ENCODE data around the gene HSD17B8. TPM values are rescaled to one million over a fixed set of nuclear protein-coding genes. Genes with fewer than 3 reads are reported as not detected.

Gene HSD17B8
- total and polyA plus RNA-seq, 2 experiments from 2014 or later: 4.3 to 8.9 TPM

DNA sequence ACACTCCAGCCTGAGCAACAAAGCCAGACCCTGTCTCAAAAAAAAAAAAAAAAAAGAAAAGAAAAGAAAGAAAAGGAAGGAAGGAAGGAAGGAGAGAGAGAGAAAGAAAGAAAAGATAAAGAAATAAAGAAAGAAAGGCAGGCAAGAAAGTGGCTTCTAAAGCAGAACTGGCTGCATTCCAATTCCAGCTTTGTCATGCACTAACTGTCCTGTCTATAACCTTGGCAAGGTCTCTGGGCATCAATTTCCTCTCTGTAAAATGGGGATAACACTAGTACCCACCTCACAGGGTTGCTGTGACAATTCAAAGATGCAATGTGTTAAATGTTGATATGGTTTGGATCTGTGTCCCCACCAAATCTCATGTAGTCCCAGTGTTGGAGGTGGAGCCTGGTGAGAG is 31.9 kb downstream of the HSD17B8 start:
- Histone ChIP-seq H4K20me1 (replicated peaks; ENCODE audit: insufficient read depth) (no peaks in the 10 kb centered on the region), H3K36me3 (ENCODE audit: insufficient read depth) (no peaks in the 10 kb centered on the region), H3K4me3 (no peak overlapping the region), H3K27me3 (ENCODE audit: insufficient read depth) (peaks cover 5% of the 10 kb centered on the region; the same call in 1 of the 2 replicates), H2AFZ (no peak overlapping the region; the same call in 1 of the 2 replicates), H3K27ac (ENCODE audit: low read depth) (no peak overlapping the region), H3F3A (replicated peaks; ENCODE audit: low read depth) (0 out of 2 replicates have a peak, but pooled peaks cover 1% of the 10 kb centered on the region), H3K4me1 (ENCODE audit: insufficient read depth) (peaks cover 9% of the 10 kb centered on the region), H3K9me2 (ENCODE audit: insufficient read depth) (peaks cover 5% of the 10 kb centered on the region; the same call in 1 of the 2 replicates), H3K79me2 (replicated peaks; ENCODE audit: insufficient read depth) (no peaks in the 10 kb centered on the region), H3K4me2 (no peak overlapping the region)
- Mint-ChIP-seq H3K4me3 (no peak overlapping the region), H3K27ac (no peak overlapping the region), H3K4me1 (peaks cover 14% of the 10 kb centered on the region), H3K27me3 (ENCODE audit: insufficient read depth, low read depth, poor library complexity) (peaks cover 11% of the 10 kb centered on the region), H3K9me3 (no peaks in the 10 kb centered on the region), H3K36me3 (ENCODE audit: low read depth) (no peaks in the 10 kb centered on the region)
- DNase-seq (ENCODE audit: low spot score) (no peak), ATAC-seq (no peak)
- TF ChIP-seq POLR2AphosphoS5 (IDR thresholded peaks at IDR 0.05; ENCODE audit: low read depth) (no peak), EZH2 (IDR thresholded peaks at IDR 0.05; ENCODE audit: low read depth, unreplicated experiment) (no peak), JUNB (IDR thresholded peaks at IDR 0.05; ENCODE audit: unreplicated experiment) (no peak), ZNF114 (CRISPR knock-in tag; IDR thresholded peaks at IDR 0.05) (no peak), CREB1 (CRISPR knock-in tag; IDR thresholded peaks at IDR 0.05; ENCODE audit: low read depth) (no peak), STAT1 (IDR thresholded peaks at IDR 0.05; ENCODE audit: unreplicated experiment) (no peak), EZH2phosphoT487 (IDR thresholded peaks at IDR 0.05; ENCODE audit: unreplicated experiment) (no peak), ZNF331 (CRISPR knock-in tag; IDR thresholded peaks at IDR 0.05; ENCODE audit: low read depth) (no peak), NANOG (IDR thresholded peaks at IDR 0.05; ENCODE audit: borderline replicate concordance) (no peak)
- TF ChIP-seq, protein P1, sequence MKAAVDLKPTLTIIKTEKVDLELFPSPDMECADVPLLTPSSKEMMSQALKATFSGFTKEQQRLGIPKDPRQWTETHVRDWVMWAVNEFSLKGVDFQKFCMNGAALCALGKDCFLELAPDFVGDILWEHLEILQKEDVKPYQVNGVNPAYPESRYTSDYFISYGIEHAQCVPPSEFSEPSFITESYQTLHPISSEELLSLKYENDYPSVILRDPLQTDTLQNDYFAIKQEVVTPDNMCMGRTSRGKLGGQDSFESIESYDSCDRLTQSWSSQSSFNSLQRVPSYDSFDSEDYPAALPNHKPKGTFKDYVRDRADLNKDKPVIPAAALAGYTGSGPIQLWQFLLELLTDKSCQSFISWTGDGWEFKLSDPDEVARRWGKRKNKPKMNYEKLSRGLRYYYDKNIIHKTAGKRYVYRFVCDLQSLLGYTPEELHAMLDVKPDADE (IDR thresholded peaks at IDR 0.05): no peak
- TF ChIP-seq, protein P2, sequence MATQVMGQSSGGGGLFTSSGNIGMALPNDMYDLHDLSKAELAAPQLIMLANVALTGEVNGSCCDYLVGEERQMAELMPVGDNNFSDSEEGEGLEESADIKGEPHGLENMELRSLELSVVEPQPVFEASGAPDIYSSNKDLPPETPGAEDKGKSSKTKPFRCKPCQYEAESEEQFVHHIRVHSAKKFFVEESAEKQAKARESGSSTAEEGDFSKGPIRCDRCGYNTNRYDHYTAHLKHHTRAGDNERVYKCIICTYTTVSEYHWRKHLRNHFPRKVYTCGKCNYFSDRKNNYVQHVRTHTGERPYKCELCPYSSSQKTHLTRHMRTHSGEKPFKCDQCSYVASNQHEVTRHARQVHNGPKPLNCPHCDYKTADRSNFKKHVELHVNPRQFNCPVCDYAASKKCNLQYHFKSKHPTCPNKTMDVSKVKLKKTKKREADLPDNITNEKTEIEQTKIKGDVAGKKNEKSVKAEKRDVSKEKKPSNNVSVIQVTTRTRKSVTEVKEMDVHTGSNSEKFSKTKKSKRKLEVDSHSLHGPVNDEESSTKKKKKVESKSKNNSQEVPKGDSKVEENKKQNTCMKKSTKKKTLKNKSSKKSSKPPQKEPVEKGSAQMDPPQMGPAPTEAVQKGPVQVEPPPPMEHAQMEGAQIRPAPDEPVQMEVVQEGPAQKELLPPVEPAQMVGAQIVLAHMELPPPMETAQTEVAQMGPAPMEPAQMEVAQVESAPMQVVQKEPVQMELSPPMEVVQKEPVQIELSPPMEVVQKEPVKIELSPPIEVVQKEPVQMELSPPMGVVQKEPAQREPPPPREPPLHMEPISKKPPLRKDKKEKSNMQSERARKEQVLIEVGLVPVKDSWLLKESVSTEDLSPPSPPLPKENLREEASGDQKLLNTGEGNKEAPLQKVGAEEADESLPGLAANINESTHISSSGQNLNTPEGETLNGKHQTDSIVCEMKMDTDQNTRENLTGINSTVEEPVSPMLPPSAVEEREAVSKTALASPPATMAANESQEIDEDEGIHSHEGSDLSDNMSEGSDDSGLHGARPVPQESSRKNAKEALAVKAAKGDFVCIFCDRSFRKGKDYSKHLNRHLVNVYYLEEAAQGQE (IDR thresholded peaks at IDR 0.05; ENCODE audit: unreplicated experiment): no peak
- TF ChIP-seq, protein P3, sequence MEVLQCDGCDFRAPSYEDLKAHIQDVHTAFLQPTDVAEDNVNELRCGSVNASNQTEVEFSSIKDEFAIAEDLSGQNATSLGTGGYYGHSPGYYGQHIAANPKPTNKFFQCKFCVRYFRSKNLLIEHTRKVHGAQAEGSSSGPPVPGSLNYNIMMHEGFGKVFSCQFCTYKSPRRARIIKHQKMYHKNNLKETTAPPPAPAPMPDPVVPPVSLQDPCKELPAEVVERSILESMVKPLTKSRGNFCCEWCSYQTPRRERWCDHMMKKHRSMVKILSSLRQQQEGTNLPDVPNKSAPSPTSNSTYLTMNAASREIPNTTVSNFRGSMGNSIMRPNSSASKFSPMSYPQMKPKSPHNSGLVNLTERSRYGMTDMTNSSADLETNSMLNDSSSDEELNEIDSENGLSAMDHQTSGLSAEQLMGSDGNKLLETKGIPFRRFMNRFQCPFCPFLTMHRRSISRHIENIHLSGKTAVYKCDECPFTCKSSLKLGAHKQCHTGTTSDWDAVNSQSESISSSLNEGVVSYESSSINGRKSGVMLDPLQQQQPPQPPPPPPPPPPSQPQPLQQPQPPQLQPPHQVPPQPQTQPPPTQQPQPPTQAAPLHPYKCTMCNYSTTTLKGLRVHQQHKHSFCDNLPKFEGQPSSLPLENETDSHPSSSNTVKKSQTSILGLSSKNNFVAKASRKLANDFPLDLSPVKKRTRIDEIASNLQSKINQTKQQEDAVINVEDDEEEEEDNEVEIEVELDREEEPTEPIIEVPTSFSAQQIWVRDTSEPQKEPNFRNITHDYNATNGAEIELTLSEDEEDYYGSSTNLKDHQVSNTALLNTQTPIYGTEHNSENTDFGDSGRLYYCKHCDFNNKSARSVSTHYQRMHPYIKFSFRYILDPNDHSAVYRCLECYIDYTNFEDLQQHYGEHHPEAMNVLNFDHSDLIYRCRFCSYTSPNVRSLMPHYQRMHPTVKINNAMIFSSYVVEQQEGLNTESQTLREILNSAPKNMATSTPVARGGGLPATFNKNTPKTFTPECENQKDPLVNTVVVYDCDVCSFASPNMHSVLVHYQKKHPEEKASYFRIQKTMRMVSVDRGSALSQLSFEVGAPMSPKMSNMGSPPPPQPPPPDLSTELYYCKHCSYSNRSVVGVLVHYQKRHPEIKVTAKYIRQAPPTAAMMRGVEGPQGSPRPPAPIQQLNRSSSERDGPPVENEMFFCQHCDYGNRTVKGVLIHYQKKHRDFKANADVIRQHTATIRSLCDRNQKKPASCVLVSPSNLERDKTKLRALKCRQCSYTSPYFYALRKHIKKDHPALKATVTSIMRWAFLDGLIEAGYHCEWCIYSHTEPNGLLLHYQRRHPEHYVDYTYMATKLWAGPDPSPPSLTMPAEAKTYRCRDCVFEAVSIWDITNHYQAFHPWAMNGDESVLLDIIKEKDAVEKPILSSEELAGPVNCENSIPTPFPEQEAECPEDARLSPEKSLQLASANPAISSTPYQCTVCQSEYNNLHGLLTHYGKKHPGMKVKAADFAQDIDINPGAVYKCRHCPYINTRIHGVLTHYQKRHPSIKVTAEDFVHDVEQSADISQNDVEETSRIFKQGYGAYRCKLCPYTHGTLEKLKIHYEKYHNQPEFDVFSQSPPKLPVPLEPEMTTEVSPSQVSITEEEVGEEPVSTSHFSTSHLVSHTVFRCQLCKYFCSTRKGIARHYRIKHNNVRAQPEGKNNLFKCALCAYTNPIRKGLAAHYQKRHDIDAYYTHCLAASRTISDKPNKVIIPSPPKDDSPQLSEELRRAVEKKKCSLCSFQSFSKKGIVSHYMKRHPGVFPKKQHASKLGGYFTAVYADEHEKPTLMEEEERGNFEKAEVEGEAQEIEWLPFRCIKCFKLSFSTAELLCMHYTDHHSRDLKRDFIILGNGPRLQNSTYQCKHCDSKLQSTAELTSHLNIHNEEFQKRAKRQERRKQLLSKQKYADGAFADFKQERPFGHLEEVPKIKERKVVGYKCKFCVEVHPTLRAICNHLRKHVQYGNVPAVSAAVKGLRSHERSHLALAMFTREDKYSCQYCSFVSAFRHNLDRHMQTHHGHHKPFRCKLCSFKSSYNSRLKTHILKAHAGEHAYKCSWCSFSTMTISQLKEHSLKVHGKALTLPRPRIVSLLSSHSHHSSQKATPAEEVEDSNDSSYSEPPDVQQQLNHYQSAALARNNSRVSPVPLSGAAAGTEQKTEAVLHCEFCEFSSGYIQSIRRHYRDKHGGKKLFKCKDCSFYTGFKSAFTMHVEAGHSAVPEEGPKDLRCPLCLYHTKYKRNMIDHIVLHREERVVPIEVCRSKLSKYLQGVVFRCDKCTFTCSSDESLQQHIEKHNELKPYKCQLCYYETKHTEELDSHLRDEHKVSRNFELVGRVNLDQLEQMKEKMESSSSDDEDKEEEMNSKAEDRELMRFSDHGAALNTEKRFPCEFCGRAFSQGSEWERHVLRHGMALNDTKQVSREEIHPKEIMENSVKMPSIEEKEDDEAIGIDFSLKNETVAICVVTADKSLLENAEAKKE (CRISPR knock-in tag; IDR thresholded peaks at IDR 0.05): no peak
- TF ChIP-seq, protein P4, sequence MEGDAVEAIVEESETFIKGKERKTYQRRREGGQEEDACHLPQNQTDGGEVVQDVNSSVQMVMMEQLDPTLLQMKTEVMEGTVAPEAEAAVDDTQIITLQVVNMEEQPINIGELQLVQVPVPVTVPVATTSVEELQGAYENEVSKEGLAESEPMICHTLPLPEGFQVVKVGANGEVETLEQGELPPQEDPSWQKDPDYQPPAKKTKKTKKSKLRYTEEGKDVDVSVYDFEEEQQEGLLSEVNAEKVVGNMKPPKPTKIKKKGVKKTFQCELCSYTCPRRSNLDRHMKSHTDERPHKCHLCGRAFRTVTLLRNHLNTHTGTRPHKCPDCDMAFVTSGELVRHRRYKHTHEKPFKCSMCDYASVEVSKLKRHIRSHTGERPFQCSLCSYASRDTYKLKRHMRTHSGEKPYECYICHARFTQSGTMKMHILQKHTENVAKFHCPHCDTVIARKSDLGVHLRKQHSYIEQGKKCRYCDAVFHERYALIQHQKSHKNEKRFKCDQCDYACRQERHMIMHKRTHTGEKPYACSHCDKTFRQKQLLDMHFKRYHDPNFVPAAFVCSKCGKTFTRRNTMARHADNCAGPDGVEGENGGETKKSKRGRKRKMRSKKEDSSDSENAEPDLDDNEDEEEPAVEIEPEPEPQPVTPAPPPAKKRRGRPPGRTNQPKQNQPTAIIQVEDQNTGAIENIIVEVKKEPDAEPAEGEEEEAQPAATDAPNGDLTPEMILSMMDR (conservative IDR thresholded peaks at IDR 0.05; ENCODE audit: low read depth in 2 of 2): no peak

Data from GM23338 (cell line).